Endodermal cell (in vitro differentiated cells): Measurements from ENCODE around the gene ZNF740. TPM values are rescaled to one million over a fixed set of nuclear protein-coding genes. Genes with fewer than 3 reads are reported as not detected.

Experiments
- DNase-seq: peaks from one replicate; pipeline ENCODE4 v3.0.0-alpha.2; 2017
- H3K27ac ChIP-seq: 2 replicates; pipeline ENCODE4 v1.5.1; 2013; ENCODE audit warnings: mild to moderate bottlenecking, low read depth, low read length, moderate library complexity
- H3K27me3 ChIP-seq: 2 replicates; pipeline ENCODE4 v1.6.1; 2013; ENCODE audit warnings: mild to moderate bottlenecking, low read length, moderate library complexity; ENCODE audit not compliant: insufficient read depth, control insufficient read depth, poor library complexity, severe bottlenecking
- H3K36me3 ChIP-seq: 2 replicates; pipeline ENCODE4 v1.7.0; 2013; ENCODE audit warnings: mild to moderate bottlenecking, low read length, moderate library complexity; ENCODE audit not compliant: control insufficient read depth, insufficient read depth
- H3K4me1 ChIP-seq: one replicate; pipeline ENCODE4 v1.7.0; 2013; ENCODE audit warnings: low read length; ENCODE audit not compliant: control insufficient read depth, insufficient read depth
- H3K4me3 ChIP-seq: 2 replicates; pipeline ENCODE4 v1.5.1; 2013; ENCODE audit warnings: mild to moderate bottlenecking, low read length, moderate library complexity
- H3K9ac ChIP-seq: 2 replicates; pipeline ENCODE4 v1.6.1; 2013; ENCODE audit warnings: mild to moderate bottlenecking, low read length, moderate library complexity; ENCODE audit not compliant: poor library complexity, severe bottlenecking; ENCODE audit errors: extremely low read depth
- H3K9me3 ChIP-seq: 2 replicates; pipeline ENCODE4 v1.6.1; 2013; ENCODE audit warnings: mild to moderate bottlenecking, low read length, moderate library complexity; ENCODE audit not compliant: control insufficient read depth
- H3K27ac Mint-ChIP-seq: 2 replicates; pipeline ENCODE4 v1.8.0; 2020; ENCODE audit warnings: mixed read lengths
- H3K27me3 Mint-ChIP-seq: 2 replicates; pipeline ENCODE4 v1.8.0; 2021; ENCODE audit warnings: mild to moderate bottlenecking, mixed read lengths; ENCODE audit not compliant: insufficient read depth
- H3K36me3 Mint-ChIP-seq: 2 replicates; pipeline ENCODE4 v1.8.0; 2020; ENCODE audit warnings: low read depth, mixed read lengths
- H3K4me1 Mint-ChIP-seq: 2 replicates; pipeline ENCODE4 v1.8.0; 2020; ENCODE audit warnings: mixed read lengths
- H3K4me3 Mint-ChIP-seq: 2 replicates; pipeline ENCODE4 v1.8.0; 2020; ENCODE audit warnings: mild to moderate bottlenecking, moderate library complexity, mixed read lengths
- H3K9me3 Mint-ChIP-seq: 2 replicates; pipeline ENCODE4 v1.8.0; 2020; ENCODE audit warnings: mild to moderate bottlenecking, mixed read lengths
- WGBS, 2 experiments: methylation state at CpG; one replicate each; pipeline versions ENCODE4 v1.1.5 to v1.1.7; 2013; ENCODE audit warnings: missing lambda C conversion rate in 2 of 2, mixed read lengths in 1 of 2; ENCODE audit not compliant: insufficient coverage in 1 of 2, insufficient read length in 1 of 2; 5-methylcytosine and 5-hydroxymethylcytosine counted together
- total RNA-seq, 2 donors: library from RNA; stranded (reverse); fragmentation: NEBNext Ultra II Directional in 1 of 2; extraction: Animal tissue kit (Norgen Biotek cat#: 25700) in 1 of 2; gene quantifications; 2 replicates in 1 of 2; 3 replicates in 1 of 2; pipeline ENCODE4 v1.2.1, GENCODE V29; 2021
- TF ChIP-seq, protein P1 (sequence below): fragments of 200-600 bp; sonication (generic); conservative IDR thresholded peaks from 2 replicates; pipeline ENCODE4 v1.5.0; 2021; ENCODE audit warnings: antibody characterized with exemption, mild to moderate bottlenecking

ZNF740 gene
- total RNA-seq, 2 donors from 2014 or later, result 54.0 to 54.6 TPM

DNA sequence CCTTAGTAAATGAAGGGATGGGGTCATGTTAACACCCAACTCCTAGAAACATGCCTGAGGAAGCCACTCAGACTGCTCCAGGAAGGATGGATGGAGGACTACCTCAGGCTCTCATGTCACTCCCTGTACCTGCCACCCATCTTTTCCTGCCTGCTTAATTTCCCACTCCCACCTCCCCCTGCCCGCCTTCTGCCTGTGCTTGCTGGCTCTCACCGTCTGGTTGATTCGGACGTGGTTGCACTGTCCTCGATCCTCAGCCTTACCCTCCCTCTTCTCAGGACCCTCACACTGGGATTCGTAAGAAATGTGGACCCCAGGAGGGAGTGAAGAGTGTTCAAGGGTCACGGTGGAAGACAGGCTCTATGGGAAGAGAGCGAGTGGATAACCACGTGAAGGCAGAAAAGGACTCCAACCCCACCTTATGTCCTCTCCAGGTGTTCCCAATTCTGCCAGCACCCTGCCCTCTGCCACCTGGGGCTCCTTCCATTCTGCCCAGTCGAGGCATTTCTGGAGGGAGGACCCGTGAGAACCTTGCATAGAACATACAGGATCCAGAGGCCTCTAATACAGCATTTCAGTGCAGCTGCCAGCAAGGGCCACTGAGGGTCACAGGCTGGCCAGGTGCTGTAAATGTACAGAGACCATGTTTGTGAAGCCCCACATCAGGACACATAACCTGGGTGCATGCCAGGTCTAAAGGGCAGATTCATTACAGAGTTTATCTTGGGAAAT, 13.6 kb downstream of the ZNF740 start:
- H3K27me3 Mint-ChIP-seq, result peaks cover 64% of the 10 kb centered on the region
- 80 to 85% methylated on average over 8 to 11 of the region's 11 CpGs for WGBS, 2 experiments
- peaks cover 38% of the 10 kb centered on the region for H3K27me3 ChIP-seq

DNA sequence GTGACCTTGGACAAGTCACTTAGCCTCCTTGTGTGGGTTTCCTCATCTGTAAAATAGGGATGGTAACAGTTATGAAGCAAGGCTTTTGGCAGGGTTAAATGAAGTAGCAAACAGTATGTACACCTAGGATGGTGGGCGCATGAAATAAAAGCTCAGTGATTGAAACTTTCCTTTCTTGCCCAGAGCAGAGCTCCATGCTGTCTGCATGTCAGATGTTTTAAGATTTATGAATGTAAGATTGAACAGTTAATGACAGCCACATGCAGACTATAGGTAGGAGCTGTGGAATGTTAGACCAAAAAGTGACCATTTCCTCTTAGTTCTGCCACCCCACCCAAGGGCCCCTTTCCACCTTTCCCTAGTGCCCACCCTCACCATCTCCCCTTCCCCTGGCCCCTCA, 14.5 kb downstream of the ZNF740 start:
- peaks cover 2% of the 10 kb centered on the region for H3K4me1 Mint-ChIP-seq
- Histone ChIP-seq H3K4me1 (no peaks in the 10 kb centered on the region), H3K27me3 (peaks cover 38% of the 10 kb centered on the region), H3K27ac (no peak overlapping the region), H3K9ac (no peak overlapping the region), H3K36me3 (peaks cover 6% of the 10 kb centered on the region), H3K4me3 (no peak overlapping the region), H3K9me3 (no peaks in the 10 kb centered on the region)
- WGBS, 2 experiments, result 90 to 94% methylated on average over 1 of the region's 1 CpG
- TF ChIP-seq, protein P1, sequence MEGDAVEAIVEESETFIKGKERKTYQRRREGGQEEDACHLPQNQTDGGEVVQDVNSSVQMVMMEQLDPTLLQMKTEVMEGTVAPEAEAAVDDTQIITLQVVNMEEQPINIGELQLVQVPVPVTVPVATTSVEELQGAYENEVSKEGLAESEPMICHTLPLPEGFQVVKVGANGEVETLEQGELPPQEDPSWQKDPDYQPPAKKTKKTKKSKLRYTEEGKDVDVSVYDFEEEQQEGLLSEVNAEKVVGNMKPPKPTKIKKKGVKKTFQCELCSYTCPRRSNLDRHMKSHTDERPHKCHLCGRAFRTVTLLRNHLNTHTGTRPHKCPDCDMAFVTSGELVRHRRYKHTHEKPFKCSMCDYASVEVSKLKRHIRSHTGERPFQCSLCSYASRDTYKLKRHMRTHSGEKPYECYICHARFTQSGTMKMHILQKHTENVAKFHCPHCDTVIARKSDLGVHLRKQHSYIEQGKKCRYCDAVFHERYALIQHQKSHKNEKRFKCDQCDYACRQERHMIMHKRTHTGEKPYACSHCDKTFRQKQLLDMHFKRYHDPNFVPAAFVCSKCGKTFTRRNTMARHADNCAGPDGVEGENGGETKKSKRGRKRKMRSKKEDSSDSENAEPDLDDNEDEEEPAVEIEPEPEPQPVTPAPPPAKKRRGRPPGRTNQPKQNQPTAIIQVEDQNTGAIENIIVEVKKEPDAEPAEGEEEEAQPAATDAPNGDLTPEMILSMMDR, result no peak
- H3K36me3 Mint-ChIP-seq, result peaks cover 7% of the 10 kb centered on the region
- peaks cover 70% of the 10 kb centered on the region for H3K27me3 Mint-ChIP-seq
- H3K4me3 Mint-ChIP-seq, result no peak overlapping the region
- no peaks in the 10 kb centered on the region for H3K9me3 Mint-ChIP-seq
- H3K27ac Mint-ChIP-seq, result no peak overlapping the region
- no peak for DNase-seq

More for the DNA sequence above, 13.6 kb downstream of the ZNF740 start:
- H3K4me3 Mint-ChIP-seq, result no peak overlapping the region
- H3K4me1 ChIP-seq, result no peaks in the 10 kb centered on the region
- H3K4me1 Mint-ChIP-seq, result peaks cover 3% of the 10 kb centered on the region
- H3K4me3 ChIP-seq, result no peak overlapping the region
- H3K27ac Mint-ChIP-seq, result no peak overlapping the region
- peaks cover 7% of the 10 kb centered on the region for H3K36me3 Mint-ChIP-seq
- peaks cover 6% of the 10 kb centered on the region for H3K36me3 ChIP-seq
- H3K27ac ChIP-seq, result no peak overlapping the region
- H3K9me3 Mint-ChIP-seq, result no peaks in the 10 kb centered on the region
- H3K9me3 ChIP-seq, result no peaks in the 10 kb centered on the region
- no peak for DNase-seq
- TF ChIP-seq, protein P1, result no peak
- no peak overlapping the region for H3K9ac ChIP-seq

DNA sequence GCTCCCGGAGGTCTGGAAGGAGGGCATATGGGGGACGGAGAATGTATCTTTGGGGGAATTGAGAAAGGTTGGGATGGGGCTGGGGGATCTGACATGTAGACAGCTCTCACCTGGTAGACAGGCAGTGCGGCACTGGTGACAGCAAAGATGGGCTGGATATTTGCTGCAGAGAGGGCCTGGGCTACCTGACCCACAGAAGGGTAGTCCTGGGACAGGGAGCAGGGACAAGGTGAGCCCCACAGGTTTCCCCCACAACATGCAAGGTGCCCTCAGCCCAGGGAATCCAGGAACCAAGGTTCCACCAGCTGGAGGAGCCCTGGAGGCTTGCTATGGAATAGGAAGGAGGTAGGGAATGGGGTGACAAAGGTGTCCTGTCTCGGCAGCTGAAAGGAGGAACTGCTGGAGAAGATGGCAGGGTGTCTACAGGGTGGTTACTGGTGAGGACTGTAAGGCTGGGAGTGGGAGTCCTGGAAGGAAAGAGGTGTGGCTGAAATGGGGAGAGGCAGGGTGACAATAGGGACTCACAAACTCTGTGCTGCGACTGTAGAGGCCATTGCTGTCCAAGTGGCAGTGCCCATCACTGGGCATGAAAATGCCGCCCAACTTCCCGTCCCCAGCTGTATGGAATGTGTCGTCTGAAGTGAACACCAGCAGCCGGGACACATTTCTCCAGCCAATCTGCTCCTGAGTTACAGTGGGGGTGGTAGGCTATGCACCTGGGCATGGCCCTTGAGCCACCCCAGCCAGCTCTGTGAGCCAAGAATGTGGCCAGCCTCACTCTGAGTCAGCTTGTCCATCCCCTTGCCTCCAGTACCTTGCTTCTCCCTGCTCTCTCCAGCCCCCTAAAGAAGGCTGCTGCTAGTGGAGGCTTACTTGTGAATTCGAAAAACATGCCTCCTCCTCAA, 15.2 kb downstream of the ZNF740 start:
- WGBS, 2 experiments, result 88 to 96% methylated on average over 8 to 10 of the region's 10 CpGs
- H3K9me3 ChIP-seq, result no peaks in the 10 kb centered on the region
- H3K4me3 Mint-ChIP-seq, result no peak overlapping the region
- H3K27ac ChIP-seq, result no peak overlapping the region
- no peaks in the 10 kb centered on the region for H3K4me1 Mint-ChIP-seq
- peaks cover 4% of the 10 kb centered on the region for H3K36me3 ChIP-seq
- peaks cover 77% of the 10 kb centered on the region for H3K27me3 Mint-ChIP-seq
- TF ChIP-seq, protein P1, result no peak
- no peak overlapping the region for H3K27ac Mint-ChIP-seq
- no peak overlapping the region for H3K9ac ChIP-seq
- H3K36me3 Mint-ChIP-seq, result peaks cover 6% of the 10 kb centered on the region
- H3K9me3 Mint-ChIP-seq, result no peaks in the 10 kb centered on the region
- peaks cover 38% of the 10 kb centered on the region for H3K27me3 ChIP-seq
- H3K4me3 ChIP-seq, result no peak overlapping the region
- H3K4me1 ChIP-seq, result no peaks in the 10 kb centered on the region
- DNase-seq, result peak; percentile 55
